H1 (cell line): ENCODE data around the gene PRDM2. TPM values are rescaled to one million over a fixed set of nuclear protein-coding genes. Genes with fewer than 3 reads are reported as not detected.

Experiments
- CTCF ChIP-seq, 3 experiments: IDR thresholded peaks; 1 replicate in 2 of 3; 2 replicates in 1 of 3; pipeline versions ENCODE4 v1.5.1 to v1.6.1; 2011; ENCODE audit warnings: low read length in 3 of 3, mild to moderate bottlenecking in 3 of 3, inconsistent platforms in 2 of 3, low read depth in 1 of 3, moderate library complexity in 1 of 3; ENCODE audit not compliant: insufficient read depth in 1 of 3; ENCODE audit errors: control extremely low read depth in 1 of 3
- polyA plus RNA-seq, 7 experiments: library from polyadenylated mRNA; depleted of rRNA in 3 of 7; stranded (reverse) in 5 of 7; unstranded in 2 of 7; fragments of >200 nt in 5 of 7; fragments of 200-250 nt in 2 of 7; gene quantifications; 1 replicate in 5 of 7; 2 replicates in 1 of 7; 4 replicates in 1 of 7; pipeline versions ENCODE4 v1.2.1 to v1.2.3, GENCODE V29; 2011 to 2013; ENCODE audit warnings: missing spikeins in 2 of 7, mixed read lengths in 2 of 7
- total RNA-seq: library from RNA; stranded (reverse); fragmentation: NEBNext Ultra II Directional; extraction: Animal tissue kit (Norgen Biotek cat#: 25700); gene quantifications from 2 replicates; pipeline ENCODE4 v1.2.1, GENCODE V29; 2021
- TF ChIP-seq, protein P1 (sequence below): IDR thresholded peaks from 2 replicates; pipeline ENCODE4 v1.6.1; 2012; ENCODE audit warnings: low read length, inconsistent platforms

The PRDM2 gene
- total and polyA plus RNA-seq, 2 of the 8 experiments (the other 6 are each of a cell fraction or from before 2014, with no cell fraction given), result 5.8 to 21.2 TPM

- TF ChIP-seq, protein P1, sequence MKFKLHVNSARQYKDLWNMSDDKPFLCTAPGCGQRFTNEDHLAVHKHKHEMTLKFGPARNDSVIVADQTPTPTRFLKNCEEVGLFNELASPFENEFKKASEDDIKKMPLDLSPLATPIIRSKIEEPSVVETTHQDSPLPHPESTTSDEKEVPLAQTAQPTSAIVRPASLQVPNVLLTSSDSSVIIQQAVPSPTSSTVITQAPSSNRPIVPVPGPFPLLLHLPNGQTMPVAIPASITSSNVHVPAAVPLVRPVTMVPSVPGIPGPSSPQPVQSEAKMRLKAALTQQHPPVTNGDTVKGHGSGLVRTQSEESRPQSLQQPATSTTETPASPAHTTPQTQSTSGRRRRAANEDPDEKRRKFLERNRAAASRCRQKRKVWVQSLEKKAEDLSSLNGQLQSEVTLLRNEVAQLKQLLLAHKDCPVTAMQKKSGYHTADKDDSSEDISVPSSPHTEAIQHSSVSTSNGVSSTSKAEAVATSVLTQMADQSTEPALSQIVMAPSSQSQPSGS, result no peak
- no peak for TF ChIP-seq CTCF (IDR thresholded peaks at IDR 0.05; ENCODE audit: control extremely low read depth in 1 of 3, insufficient read depth in 1 of 3, low read depth in 1 of 3, low read length in 3 of 3)
These were observed 114.1 kb downstream of the PRDM2 start (continued) for GRCh38 chr1:13814131-13814530.
